Loucy (cell line): Measurements from ENCODE around the gene PSMB1.
"Not testable (repeated sequence)": the region's sequence is repeated elsewhere in the genome, so short reads cannot be mapped to it uniquely, and the experiment has no call there.

ENCODE experiments used
- H2AFZ ChIP-seq: fragments of 200-600 bp; sonication (generic); 2 replicates; pipeline ENCODE4 v1.6.0; 2016; ENCODE audit warnings: antibody characterized with exemption, mild to moderate bottlenecking, low read length, moderate library complexity
- H3F3A ChIP-seq: fragments of 200-600 bp; 2 replicates; pipeline ENCODE4 v1.6.0; 2016; ENCODE audit warnings: antibody characterized with exemption, low read depth, mild to moderate bottlenecking
- H3K27me3 ChIP-seq: fragments of 200-600 bp; sonication (generic); 2 replicates; pipeline ENCODE4 v1.6.1; 2014; ENCODE audit warnings: low read length, mild to moderate bottlenecking; ENCODE audit not compliant: insufficient read depth, poor library complexity, severe bottlenecking
- H3K36me3 ChIP-seq: fragments of 200-600 bp; sonication (generic); 2 replicates; pipeline ENCODE4 v1.6.1; 2016; ENCODE audit warnings: low read length; ENCODE audit not compliant: insufficient read depth
- H3K4me1 ChIP-seq: fragments of 200-600 bp; sonication (generic); 2 replicates; pipeline ENCODE4 v1.5.1; 2014; ENCODE audit warnings: low read length, mild to moderate bottlenecking; ENCODE audit not compliant: insufficient read depth, poor library complexity, severe bottlenecking
- H3K4me2 ChIP-seq: fragments of 200-600 bp; sonication (generic); 2 replicates; pipeline ENCODE4 v1.6.0; 2014; ENCODE audit warnings: antibody characterized with exemption, low read length, low read depth, mild to moderate bottlenecking; ENCODE audit not compliant: poor library complexity, severe bottlenecking
- H3K4me3 ChIP-seq: fragments of 200-600 bp; sonication (generic); 2 replicates; pipeline ENCODE4 v1.5.1; 2014; ENCODE audit warnings: low read length, mild to moderate bottlenecking, mixed read lengths; ENCODE audit not compliant: poor library complexity, severe bottlenecking
- H3K79me2 ChIP-seq: fragments of 200-600 bp; sonication (generic); 2 replicates; pipeline ENCODE4 v1.6.1; 2014; ENCODE audit warnings: low read length; ENCODE audit not compliant: insufficient read depth
- H3K9ac ChIP-seq: fragments of 200-600 bp; sonication (generic); 2 replicates; pipeline ENCODE4 v1.6.0; 2014; ENCODE audit warnings: mild to moderate bottlenecking, low read depth, low read length, moderate library complexity; ENCODE audit not compliant: poor library complexity, severe bottlenecking
- H3K9me2 ChIP-seq: fragments of 200-600 bp; sonication (generic); replicated peaks from 2 replicates; pipeline ENCODE4 v1.6.1; 2016; ENCODE audit warnings: low read depth, low read length, mixed read lengths
- H3K9me3 ChIP-seq: fragments of 200-600 bp; sonication (generic); 2 replicates; pipeline ENCODE4 v1.6.1; 2014; ENCODE audit warnings: mild to moderate bottlenecking, antibody characterized with exemption, low read length, low read depth; ENCODE audit not compliant: insufficient read depth
- H4K20me1 ChIP-seq: fragments of 200-600 bp; sonication (generic); 2 replicates; pipeline ENCODE4 v1.6.0; 2014; ENCODE audit warnings: antibody characterized with exemption, low read length, mild to moderate bottlenecking; ENCODE audit not compliant: insufficient read depth, poor library complexity, severe bottlenecking
- CTCF ChIP-seq: fragments of 200-600 bp; sonication (generic); conservative IDR thresholded peaks from 2 replicates; pipeline ENCODE4 v1.5.1; 2014; ENCODE audit warnings: mild to moderate bottlenecking, antibody characterized with exemption, low read length
- EZH2phosphoT487 ChIP-seq: fragments of 200-600 bp; IDR thresholded peaks from 2 replicates; pipeline ENCODE4 v1.6.1; 2018; ENCODE audit warnings: antibody characterized with exemption, mild to moderate bottlenecking, moderate library complexity, borderline replicate concordance

The PSMB1 gene

GRCh38 chr6:170503414-170503761, 49.7 kb downstream of the PSMB1 start:
- Histone ChIP-seq H2AFZ (no peak overlapping the region), H4K20me1 (no peaks in the 10 kb centered on the region), H3K79me2 (no peaks in the 10 kb centered on the region), H3F3A (no peaks in the 10 kb centered on the region), H3K36me3 (no peaks in the 10 kb centered on the region), H3K9ac (no peak overlapping the region), H3K4me3 (no peak overlapping the region), H3K4me2 (no peak overlapping the region), H3K4me1 (peaks cover 16% of the 10 kb centered on the region), H3K9me2 (no peaks in the 10 kb centered on the region), H3K27me3 (no peaks in the 10 kb centered on the region), H3K9me3 (peaks cover 15% of the 10 kb centered on the region; the same call in 1 of the 2 replicates)
- no peak for TF ChIP-seq EZH2phosphoT487
- TF ChIP-seq CTCF, result no peak

DNA sequence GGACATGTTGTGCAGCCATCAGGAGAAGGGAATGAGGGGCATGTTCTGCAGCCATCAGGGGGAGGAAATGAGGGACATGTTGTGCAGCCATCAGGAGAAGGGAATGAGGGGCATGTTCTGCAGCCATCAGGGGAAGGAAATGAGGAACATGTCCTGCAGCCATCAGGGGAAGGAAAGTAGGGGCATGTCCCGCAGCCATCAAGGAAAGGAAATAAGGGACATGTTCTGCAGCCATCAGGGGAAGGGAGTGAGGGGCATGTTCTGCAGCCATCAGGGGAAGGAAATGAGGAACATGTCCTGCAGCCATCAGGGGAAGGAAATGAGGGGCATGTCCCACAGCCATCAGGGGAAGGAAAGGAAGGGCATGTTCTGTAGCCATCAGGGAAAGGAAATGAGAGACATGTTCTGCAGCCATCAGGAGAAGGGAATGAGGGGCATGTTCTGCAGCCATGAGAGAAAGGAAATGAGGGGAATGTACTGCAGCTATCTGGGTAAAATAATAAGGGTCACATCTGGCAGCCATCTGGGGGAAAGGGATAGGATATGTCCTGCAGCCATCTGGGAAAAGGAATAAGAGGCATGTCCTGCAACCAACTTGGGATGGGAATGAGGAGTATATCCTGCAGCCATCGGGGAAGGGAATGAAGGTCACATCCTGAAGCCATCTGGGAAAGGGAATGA, 50.2 kb downstream of the PSMB1 start:
- not testable (repeated sequence) for H4K20me1 ChIP-seq, H3K36me3 ChIP-seq, H3K9me2 ChIP-seq, H3K9ac ChIP-seq, H2AFZ ChIP-seq, H3K4me2 ChIP-seq, H3K27me3 ChIP-seq, H3K4me3 ChIP-seq, H3K79me2 ChIP-seq, H3F3A ChIP-seq
- peaks cover 17% of the 10 kb centered on the region; the same call in 1 of the 2 replicates for H3K9me3 ChIP-seq
- peaks cover 16% of the 10 kb centered on the region for H3K4me1 ChIP-seq

GRCh38 chr6:170502268-170502667, 50.8 kb downstream of the PSMB1 start:
- H3K79me2 ChIP-seq, H4K20me1 ChIP-seq, H3K4me3 ChIP-seq, H3K27me3 ChIP-seq, H3F3A ChIP-seq, H3K9me2 ChIP-seq, H3K4me2 ChIP-seq, H2AFZ ChIP-seq, H3K36me3 ChIP-seq, H3K9ac ChIP-seq: not testable (repeated sequence)
- Histone ChIP-seq H3K4me1 (peaks cover 16% of the 10 kb centered on the region), H3K9me3 (peaks cover 18% of the 10 kb centered on the region; the same call in 1 of the 2 replicates)

DNA sequence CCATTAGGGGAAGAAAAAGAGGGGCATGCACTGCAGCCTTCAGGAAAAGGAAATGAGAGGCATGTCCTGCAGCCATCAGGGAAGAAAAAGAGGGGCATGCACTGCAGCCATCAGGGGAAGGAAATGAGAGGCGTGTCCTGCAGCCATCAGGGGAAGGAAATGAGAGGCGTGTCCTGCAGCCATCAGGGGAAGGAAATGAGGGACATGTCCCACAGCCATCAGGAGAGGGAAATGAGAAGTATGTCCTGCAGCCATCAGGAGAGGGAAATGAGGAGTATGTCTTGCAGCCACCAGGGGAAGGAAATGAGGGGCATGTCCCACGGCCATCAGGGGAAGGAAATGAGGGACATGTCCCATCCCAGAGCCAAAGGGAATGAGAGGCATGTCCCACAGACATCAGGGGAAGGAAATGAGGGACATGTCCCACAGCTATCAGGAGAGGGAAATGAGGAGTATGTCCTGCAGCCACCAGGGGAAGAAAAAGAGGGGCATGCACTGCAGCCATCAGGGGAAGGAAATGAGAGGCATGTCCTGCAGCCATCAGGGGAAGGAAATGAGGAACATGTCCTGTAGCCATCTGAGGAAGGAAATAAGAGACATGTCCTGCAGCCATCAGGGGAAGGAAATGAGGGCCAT, 52.0 kb downstream of the PSMB1 start:
- H3K4me1 ChIP-seq, result peaks cover 16% of the 10 kb centered on the region
- H3K27me3 ChIP-seq, result no peaks in the 10 kb centered on the region
- peaks cover 18% of the 10 kb centered on the region; the same call in 1 of the 2 replicates for H3K9me3 ChIP-seq
- no peaks in the 10 kb centered on the region for H3K9me2 ChIP-seq
- H3K4me2 ChIP-seq, result no peak overlapping the region
- H3F3A ChIP-seq, result no peaks in the 10 kb centered on the region
- H3K36me3 ChIP-seq, result no peaks in the 10 kb centered on the region
- H4K20me1 ChIP-seq, result no peaks in the 10 kb centered on the region
- TF ChIP-seq CTCF, result no peak
- TF ChIP-seq EZH2phosphoT487, result no peak
- no peak overlapping the region for H3K9ac ChIP-seq
- H3K79me2 ChIP-seq, result no peaks in the 10 kb centered on the region
- H3K4me3 ChIP-seq, result no peak overlapping the region
- H2AFZ ChIP-seq, result no peak overlapping the region
